Keratinocyte (primary cell): Measurements from ENCODE around the gene GINS2. TPM values are rescaled to one million over a fixed set of nuclear protein-coding genes. Genes with fewer than 3 reads are reported as not detected.

ENCODE experiments used
- DNase-seq: peaks from one replicate; pipeline ENCODE4 v3.0.0-alpha.2; 2011; ENCODE audit warnings: low read depth, missing footprints, low spot score
- FAIRE-seq: peaks from 2 replicates; lab custom pipeline; 2011; peaks lifted over from hg19 to GRCh38; lab: Jason Lieb, UNC
- H2AFZ ChIP-seq: 2 replicates; pipeline ENCODE4 v1.6.0; 2012; ENCODE audit warnings: low read length, control low read depth, inconsistent platforms; ENCODE audit not compliant: control insufficient read depth
- H3K27ac ChIP-seq: 2 replicates; pipeline ENCODE4 v1.5.1; 2011; ENCODE audit warnings: low read length; ENCODE audit not compliant: control insufficient read depth, insufficient read depth
- H3K27me3 ChIP-seq: 3 replicates; pipeline ENCODE4 v1.6.0; 2011; ENCODE audit warnings: low read length; ENCODE audit not compliant: control insufficient read depth, insufficient read depth; ENCODE audit errors: extremely low read depth
- H3K36me3 ChIP-seq, 2 experiments: 2 replicates in 1 of 2; 3 replicates in 1 of 2; pipeline ENCODE4 v1.5.1; 2011; ENCODE audit warnings: low read length in 2 of 2, mild to moderate bottlenecking in 1 of 2; ENCODE audit not compliant: control insufficient read depth in 2 of 2, insufficient read depth in 2 of 2; ENCODE audit errors: extremely low read depth in 1 of 2
- H3K4me1 ChIP-seq: 3 replicates; pipeline ENCODE4 v1.5.1; 2011; ENCODE audit warnings: low read length; ENCODE audit not compliant: control insufficient read depth, insufficient read depth; ENCODE audit errors: extremely low read depth
- H3K4me2 ChIP-seq: 3 replicates; pipeline ENCODE4 v1.6.0; 2011; ENCODE audit warnings: low read depth, low read length; ENCODE audit not compliant: control insufficient read depth, insufficient read depth; ENCODE audit errors: extremely low read depth
- H3K4me3 ChIP-seq, 3 experiments: fragments of 200-600 bp in 1 of 3; sonication (generic) in 1 of 3; 2 replicates in 2 of 3; 3 replicates in 1 of 3; pipeline ENCODE4 v1.5.1; 2011 to 2016; ENCODE audit warnings: low read length in 3 of 3, mild to moderate bottlenecking in 3 of 3, control low read depth in 2 of 3, inconsistent platforms in 1 of 3, low read depth in 1 of 3, mixed read lengths in 1 of 3, mixed run types in 1 of 3, moderate library complexity in 1 of 3; ENCODE audit not compliant: control insufficient read depth in 2 of 3, insufficient read depth in 2 of 3; ENCODE audit errors: extremely low read depth in 1 of 3
- H3K79me2 ChIP-seq: 2 replicates; pipeline ENCODE4 v1.6.0; 2012; ENCODE audit warnings: low read length; ENCODE audit not compliant: control insufficient read depth, insufficient read depth
- H3K9ac ChIP-seq: 3 replicates; pipeline ENCODE4 v1.6.0; 2011; ENCODE audit warnings: low read length; ENCODE audit not compliant: control insufficient read depth, insufficient read depth; ENCODE audit errors: extremely low read depth
- H3K9me1 ChIP-seq: 3 replicates; pipeline ENCODE4 v1.6.0; 2011; ENCODE audit warnings: low read length; ENCODE audit not compliant: control insufficient read depth, insufficient read depth; ENCODE audit errors: extremely low read depth
- H3K9me3 ChIP-seq: 2 replicates; pipeline ENCODE4 v1.5.1; 2012; ENCODE audit warnings: low read depth, low read length; ENCODE audit not compliant: control insufficient read depth
- H4K20me1 ChIP-seq: 3 replicates; pipeline ENCODE4 v1.6.0; 2011; ENCODE audit warnings: low read length; ENCODE audit not compliant: control insufficient read depth, insufficient read depth; ENCODE audit errors: extremely low read depth
- EZH2 ChIP-seq: IDR thresholded peaks from one replicate; pipeline ENCODE4 v1.6.1; 2012; ENCODE audit warnings: inconsistent platforms, mild to moderate bottlenecking, low read length, moderate library complexity
- dilution Hi-C: fragments of 300-500 bp; cut with MboI; formaldehyde crosslinking; loops from one replicate; pipeline ENCODE4 v1.7.0; 2020; ENCODE audit warnings: low sequenced_read_pairs; ENCODE audit not compliant: extremely low pct_ligation_motif_present
- polyA plus RNA-seq, 5 experiments: library from polyadenylated mRNA; depleted of rRNA in 3 of 5; stranded (reverse) in 3 of 5; stranded (forward) in 1 of 5; unstranded in 1 of 5; fragments of >200 nt; gene quantifications; 1 replicate in 1 of 5; 2 replicates in 3 of 5; 3 replicates in 1 of 5; pipeline versions ENCODE4 v1.2.1 to v1.2.3, GENCODE V29; 2011 to 2012; ENCODE audit warnings: missing spikeins in 2 of 5, low read depth in 1 of 5, low replicate concordance in 1 of 5
- TF ChIP-seq, protein P1 (sequence below), 3 experiments: IDR thresholded peaks in 1 of 3; conservative IDR thresholded peaks in 1 of 3; optimal IDR thresholded peaks in 1 of 3; 2 replicates in 2 of 3; 3 replicates in 1 of 3; pipeline versions ENCODE3 to v1.5.1; 2011; ENCODE audit warnings: low read length in 3 of 3, mild to moderate bottlenecking in 3 of 3, moderate library complexity in 2 of 3, control low read depth in 1 of 3, inconsistent platforms in 1 of 3; ENCODE audit not compliant: insufficient read depth in 2 of 3; ENCODE audit errors: extremely low read depth in 1 of 3

The GINS2 gene
- polyA plus RNA-seq, 1 donor (not counting 4 experiments of a cell fraction or from before 2014, with no cell fraction given), result 11.2 TPM

GRCh38 chr16:85668676-85669424 lies 19.9 kb downstream of the GINS2 start:
- no peaks in the 10 kb centered on the region for H3K4me1 ChIP-seq
- H3K9ac ChIP-seq, result no peak overlapping the region
- H2AFZ ChIP-seq, result no peak overlapping the region
- TF ChIP-seq EZH2, result no peak
- TF ChIP-seq, protein P1, sequence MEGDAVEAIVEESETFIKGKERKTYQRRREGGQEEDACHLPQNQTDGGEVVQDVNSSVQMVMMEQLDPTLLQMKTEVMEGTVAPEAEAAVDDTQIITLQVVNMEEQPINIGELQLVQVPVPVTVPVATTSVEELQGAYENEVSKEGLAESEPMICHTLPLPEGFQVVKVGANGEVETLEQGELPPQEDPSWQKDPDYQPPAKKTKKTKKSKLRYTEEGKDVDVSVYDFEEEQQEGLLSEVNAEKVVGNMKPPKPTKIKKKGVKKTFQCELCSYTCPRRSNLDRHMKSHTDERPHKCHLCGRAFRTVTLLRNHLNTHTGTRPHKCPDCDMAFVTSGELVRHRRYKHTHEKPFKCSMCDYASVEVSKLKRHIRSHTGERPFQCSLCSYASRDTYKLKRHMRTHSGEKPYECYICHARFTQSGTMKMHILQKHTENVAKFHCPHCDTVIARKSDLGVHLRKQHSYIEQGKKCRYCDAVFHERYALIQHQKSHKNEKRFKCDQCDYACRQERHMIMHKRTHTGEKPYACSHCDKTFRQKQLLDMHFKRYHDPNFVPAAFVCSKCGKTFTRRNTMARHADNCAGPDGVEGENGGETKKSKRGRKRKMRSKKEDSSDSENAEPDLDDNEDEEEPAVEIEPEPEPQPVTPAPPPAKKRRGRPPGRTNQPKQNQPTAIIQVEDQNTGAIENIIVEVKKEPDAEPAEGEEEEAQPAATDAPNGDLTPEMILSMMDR (optimal IDR thresholded peaks at IDR 0.05 in 1 of 3, IDR thresholded peaks at IDR 0.05 in 1 of 3, conservative IDR thresholded peaks at IDR 0.05 in 1 of 3; ENCODE audit: extremely low read depth in 1 of 3, insufficient read depth in 2 of 3, low read length in 3 of 3), result no peak
- H3K79me2 ChIP-seq, result no peaks in the 10 kb centered on the region
- FAIRE-seq, result no peak
- no peak for DNase-seq
- peaks cover 25 to 45% of the 10 kb centered on the region in 2 experiments for H3K36me3 ChIP-seq
- H3K9me1 ChIP-seq, result no peaks in the 10 kb centered on the region
- no peaks in the 10 kb centered on the region for H4K20me1 ChIP-seq
- no peak overlapping the region for H3K4me2 ChIP-seq
- no peaks in the 10 kb centered on the region for H3K27me3 ChIP-seq
- H3K27ac ChIP-seq, result no peak overlapping the region
- H3K9me3 ChIP-seq, result no peaks in the 10 kb centered on the region
- no peak overlapping the region for H3K4me3 ChIP-seq
- dilution Hi-C loops, result no loop called here

- no peak overlapping the region for H3K27ac ChIP-seq
- H3K79me2 ChIP-seq, result no peaks in the 10 kb centered on the region
- dilution Hi-C loops, result no loop called here
- TF ChIP-seq EZH2, result no peak
- TF ChIP-seq, protein P1 (optimal IDR thresholded peaks at IDR 0.05 in 1 of 3, IDR thresholded peaks at IDR 0.05 in 1 of 3, conservative IDR thresholded peaks at IDR 0.05 in 1 of 3; ENCODE audit: extremely low read depth in 1 of 3, insufficient read depth in 2 of 3, low read length in 3 of 3), result no peak
- H3K36me3 ChIP-seq, result peaks cover 25 to 48% of the 10 kb centered on the region in 2 experiments
- no peak for DNase-seq
- H2AFZ ChIP-seq, result no peak overlapping the region
- no peak overlapping the region for H3K4me2 ChIP-seq
- H3K27me3 ChIP-seq, result no peaks in the 10 kb centered on the region
- no peaks in the 10 kb centered on the region for H3K4me1 ChIP-seq
- no peaks in the 10 kb centered on the region for H4K20me1 ChIP-seq
- no peaks in the 10 kb centered on the region for H3K9me1 ChIP-seq
- no peak for FAIRE-seq
- H3K9ac ChIP-seq, result no peak overlapping the region
- H3K4me3 ChIP-seq, result no peak overlapping the region
- no peaks in the 10 kb centered on the region for H3K9me3 ChIP-seq
Observed at GRCh38 chr16:85667841-85668413, 20.8 kb downstream of the GINS2 start.
